GF-D8 (cell line): Measurements from ENCODE around the gene ACOT8.
"Not testable (repeated sequence)": the region's sequence is repeated elsewhere in the genome, so short reads cannot be mapped to it uniquely, and the experiment has no call there.

Experiments used
- DNase-seq: peaks from one replicate; lab custom pipeline; 2025; lab: John Stamatoyannopoulos, UW

Gene ACOT8

DNA sequence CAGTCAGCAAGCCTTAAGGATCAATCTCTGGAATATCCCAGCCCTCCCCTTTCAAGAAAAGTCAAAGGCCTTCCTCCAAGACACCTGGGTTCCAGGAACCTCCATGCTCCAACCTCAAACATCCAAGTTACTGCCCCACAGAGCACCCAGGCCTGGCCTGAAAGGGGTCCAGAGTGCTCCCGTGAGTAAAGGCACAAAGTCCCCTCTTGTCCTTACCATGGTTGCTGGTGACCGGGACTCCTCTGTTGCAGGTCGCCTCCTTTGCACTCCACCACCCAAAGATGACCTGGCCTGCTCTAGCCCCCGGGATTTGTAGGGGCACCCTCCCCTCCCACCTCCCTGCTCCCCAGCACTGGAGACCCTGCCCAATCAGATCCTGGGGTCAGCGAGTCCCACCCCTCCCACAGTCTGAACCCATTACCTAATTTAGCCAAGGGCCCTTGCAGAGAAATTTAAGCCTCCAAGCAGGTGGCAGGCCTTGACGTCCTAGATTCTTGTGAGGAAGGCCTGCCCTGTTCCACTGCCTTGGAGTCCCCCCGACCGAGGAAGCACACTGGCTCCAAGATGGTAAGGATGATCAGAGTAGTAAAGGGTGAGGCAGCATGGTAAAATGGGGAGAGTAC lies 30.1 kb downstream of the ACOT8 start, which contains the start of gene TNNC2:
TSS of gene TNNC2 (minus strand) at position 283 of the 623 bp plus-strand sequence. CDS start at position 219, 64 bp downstream.
- no peak for DNase-seq

DNA sequence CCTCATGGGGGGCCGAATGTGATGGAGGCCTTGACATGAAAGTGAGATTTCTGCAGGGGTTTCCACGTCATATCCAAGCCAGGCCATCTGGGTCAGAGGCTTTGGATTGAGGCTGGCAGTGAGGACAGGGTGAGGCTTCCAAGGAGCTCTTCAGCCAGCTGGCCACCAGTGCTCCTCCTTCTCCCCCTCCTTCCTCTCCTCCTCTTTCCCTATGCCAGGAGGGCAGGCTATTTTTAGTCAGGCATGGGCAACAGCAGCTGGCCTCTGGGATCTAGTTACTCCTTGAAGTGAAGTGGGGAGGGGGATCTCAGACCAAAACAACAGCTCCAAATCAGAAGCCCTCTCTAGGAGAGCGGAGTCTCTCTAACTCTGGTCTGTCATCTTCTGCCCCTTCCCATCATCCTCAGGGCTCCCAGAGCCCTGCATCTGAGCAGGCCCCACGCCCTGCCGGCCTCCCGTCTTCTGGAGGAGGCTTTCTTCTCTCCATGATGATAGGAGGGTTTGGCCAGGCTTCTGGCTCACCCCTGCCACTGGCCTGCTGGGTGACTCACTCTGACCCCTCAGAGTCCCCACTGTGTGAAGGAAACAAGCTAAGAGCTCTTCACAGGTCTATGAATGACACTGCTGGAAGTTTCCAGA lies 30.7 kb downstream of the ACOT8 start:
- DNase-seq, result no peak

DNA sequence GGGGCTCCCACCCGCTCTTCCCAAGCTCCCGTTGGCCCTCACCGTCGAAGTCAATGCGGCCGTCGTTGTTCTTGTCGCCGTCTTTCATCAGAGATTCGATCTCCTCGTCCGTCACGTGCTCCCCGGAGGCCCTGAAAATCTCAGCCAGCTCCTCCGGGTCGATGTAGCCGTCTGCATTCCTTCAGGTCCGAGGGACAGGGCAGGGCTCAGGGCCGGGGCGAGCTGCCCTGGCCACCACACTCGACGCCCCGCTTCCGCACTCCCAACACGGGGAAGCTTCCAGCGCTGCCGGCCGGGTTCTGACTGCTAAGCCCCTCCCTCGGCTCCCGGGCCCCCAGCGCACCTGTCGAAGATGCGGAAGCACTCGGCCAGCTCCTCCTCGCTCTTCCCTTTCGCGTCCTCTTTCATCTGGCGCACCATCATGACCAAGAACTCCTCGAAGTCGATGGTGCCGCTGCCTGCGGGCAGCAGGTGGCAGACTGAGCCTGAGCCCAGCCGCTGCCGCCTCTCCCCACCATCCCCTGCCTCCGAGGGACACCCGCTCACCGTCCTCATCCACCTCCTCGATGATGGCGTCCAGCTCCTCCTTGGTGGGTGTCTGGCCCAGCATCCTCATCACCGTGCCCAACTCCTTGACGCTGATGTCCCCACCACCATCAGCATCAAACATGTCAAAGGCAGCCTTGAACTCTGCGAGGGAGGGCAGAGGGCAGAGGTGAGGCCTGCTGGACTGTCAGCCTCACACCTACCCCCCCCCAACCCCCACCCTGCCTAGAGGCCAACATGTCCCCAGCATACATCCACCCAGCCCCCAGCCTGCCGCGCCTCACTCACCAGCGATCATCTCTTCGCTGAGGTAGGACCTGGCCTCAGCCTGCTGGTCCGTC lies 33.0 kb downstream of the ACOT8 start:
- DNase-seq, result no peak

DNA sequence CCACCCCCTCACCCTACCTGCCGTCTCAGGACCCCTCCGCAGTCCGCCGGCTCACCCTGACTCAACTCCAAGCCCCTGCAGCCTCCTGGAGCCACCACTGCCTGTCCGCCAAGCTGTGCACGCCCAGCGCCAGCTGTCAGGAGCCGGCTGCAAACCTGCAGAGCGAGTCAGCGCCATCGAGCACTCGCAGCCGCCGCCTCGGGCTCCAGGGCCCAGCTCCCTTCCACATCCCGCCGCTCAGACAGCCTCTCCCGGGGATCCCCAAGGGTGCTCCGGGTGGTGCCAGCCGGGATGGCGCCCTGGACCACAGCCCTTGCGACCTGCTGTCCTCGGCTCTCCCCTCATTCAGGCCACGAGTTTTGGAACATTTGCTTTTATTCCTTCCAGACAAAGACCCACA lies 34.3 kb downstream of the ACOT8 start:
- DNase-seq, result no peak

- no peak for DNase-seq
These were observed 35.2 kb downstream of the ACOT8 start for GRCh38 chr20:45821947-45822346.

- DNase-seq, result no peak
These were observed 37.7 kb downstream of the ACOT8 start for GRCh38 chr20:45819466-45819865.

GRCh38 chr20:45818239-45818638 lies 39.0 kb downstream of the ACOT8 start:
- no peak for DNase-seq

DNA sequence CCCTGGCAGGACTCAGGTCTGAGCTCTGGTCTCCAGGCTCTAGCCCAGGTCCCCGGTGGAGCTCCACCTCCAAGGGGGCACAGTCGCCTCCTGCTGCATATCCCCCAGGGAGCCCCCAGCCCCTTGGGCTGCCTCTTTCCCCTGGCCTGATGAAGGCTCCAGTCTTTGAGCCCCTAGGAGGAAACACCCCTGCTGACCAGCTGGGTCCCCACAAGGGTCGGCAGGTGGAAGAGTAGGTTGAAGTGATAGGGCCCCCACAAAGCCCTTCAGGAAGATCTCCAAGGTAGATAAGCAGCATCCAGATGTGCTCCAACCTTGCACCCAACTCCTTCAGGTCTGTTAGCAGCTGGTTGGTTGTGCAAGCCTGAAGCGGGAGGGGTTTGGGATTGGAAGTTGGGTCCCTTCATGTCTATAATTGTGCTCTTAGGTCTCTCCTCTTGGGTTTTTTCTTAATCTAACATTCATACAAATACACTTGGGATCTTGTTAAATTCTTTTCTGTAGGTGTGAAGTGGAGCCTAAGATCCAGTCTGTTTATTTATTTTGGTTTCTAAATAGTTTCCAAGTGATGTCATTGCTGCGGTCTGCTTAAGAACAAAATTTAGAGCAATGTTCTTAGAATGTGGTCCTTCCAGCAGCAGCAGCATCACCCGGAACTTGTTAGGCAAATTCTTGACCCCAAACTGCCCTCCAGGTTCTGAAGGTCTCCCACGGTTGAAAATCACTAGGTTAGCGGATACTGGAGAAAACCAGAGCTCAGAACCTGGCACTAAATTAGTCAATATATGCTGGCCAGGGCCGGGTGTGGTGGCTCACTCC lies 39.6 kb downstream of the ACOT8 start:
- no peak for DNase-seq

DNA sequence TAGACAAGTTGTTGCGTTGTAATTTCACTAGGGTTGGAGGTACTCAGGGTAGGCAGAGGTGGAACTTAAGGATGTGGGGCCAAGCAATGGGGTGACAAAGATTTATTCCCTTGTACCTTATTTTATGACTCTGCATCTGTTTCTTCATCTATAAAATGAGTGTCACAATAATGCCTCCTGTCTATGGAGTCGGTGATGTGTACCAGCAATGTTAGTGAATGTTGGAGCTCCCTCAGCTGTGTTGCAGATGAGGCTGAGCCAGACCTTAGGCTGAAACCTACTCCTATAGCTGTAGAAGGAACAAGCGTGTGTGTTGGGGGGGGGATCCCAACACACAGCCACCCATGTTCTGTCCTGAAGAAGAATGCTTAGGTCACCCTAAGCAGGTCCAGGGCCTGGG lies 40.2 kb downstream of the ACOT8 start:
- no peak for DNase-seq

DNA sequence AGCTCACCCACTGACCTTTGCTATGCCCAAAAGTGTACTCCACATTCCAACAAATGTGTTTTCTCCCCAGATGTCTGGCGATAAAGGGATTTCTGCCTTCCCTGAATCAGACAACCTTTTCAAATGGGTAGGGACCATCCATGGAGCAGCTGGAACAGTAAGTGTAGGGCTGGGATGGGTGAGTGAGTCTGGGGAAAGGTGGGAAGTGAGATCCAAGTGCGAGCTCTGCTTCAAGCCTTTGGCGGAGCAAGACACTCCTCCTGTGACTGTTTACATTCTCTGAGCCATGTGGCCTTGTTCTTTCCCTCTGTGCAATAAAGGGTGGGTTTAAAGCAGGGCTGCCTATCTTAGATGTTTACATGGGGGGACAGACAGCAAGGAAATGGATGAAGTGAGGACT lies 42.9 kb downstream of the ACOT8 start:
- DNase-seq, result no peak

- DNase-seq, result no peak
These were observed 43.7 kb downstream of the ACOT8 start for GRCh38 chr20:45813489-45813888.

DNA sequence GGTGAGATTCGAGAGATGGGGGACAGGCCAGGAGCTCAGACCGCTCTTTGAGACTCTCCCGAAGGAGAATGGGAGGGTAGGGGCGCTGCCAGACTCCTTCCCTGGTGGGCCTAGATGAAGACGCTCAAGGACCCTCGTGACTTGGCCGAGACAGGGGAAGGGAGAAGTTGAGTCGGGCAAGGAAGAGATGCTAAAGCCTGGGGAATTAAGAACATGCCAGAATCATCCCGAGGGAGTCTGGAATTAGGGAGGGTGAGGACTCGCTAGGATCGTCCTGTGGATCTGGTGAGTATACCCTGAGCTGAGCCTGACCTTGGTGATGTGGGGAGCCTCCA lies 44.2 kb downstream of the ACOT8 start:
- no peak for DNase-seq

- peak; percentile 69 for DNase-seq
These were observed 44.8 kb downstream of the ACOT8 start, which contains the start of gene UBE2C for GRCh38 chr20:45812157-45813005. TSS of gene UBE2C (plus strand) at chr20:45812644. CDS start at chr20:45812696, 52 bp downstream.

- DNase-seq, result no peak
These were observed 46.8 kb downstream of the ACOT8 start for GRCh38 chr20:45810191-45810970.

DNA sequence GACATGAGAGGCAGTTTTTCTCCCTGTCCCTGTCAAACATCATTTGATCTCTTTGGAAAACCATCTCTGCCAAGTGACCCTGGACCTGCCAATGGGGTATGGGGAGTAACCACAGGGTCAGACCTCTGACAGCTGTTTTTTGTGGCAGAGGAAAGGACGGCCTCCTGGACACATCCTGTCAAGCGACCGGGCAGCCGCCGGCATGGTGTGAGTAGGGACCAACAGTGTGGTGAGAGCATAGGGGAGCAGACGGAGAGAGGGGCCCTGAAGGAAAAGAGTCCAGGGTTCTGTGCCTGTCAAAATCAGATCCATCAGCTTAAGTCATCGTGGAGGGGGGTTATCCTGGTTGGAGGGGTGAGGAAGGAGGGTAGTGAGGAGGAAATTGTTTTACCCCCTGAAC lies 55.3 kb downstream of the ACOT8 start:
- DNase-seq, result no peak

GRCh38 chr20:45798935-45799642 lies 58.1 kb downstream of the ACOT8 start:
- peak; percentile 15 for DNase-seq

DNA sequence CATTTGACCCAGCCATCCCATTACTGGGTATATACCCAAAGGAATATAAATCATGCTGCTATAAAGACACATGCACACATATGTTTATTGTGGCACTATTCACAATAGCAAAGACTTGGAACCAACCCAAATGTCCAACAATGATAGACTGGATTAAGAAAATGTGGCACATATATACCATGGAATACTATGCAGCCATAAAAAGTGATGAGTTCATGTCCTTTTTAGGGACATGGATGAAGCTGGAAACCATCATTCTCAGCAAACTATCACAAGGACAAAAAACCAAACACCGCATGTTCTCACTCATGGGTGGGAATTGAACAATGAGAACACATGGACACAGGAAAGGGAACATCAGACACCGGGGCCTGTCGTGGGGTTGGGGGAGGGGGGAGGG lies 59.2 kb downstream of the ACOT8 start:
- not testable (repeated sequence) for DNase-seq

GRCh38 chr20:45797510-45797909 lies 59.7 kb downstream of the ACOT8 start:
- DNase-seq, result not testable (repeated sequence)

- no peak for DNase-seq
These were observed 60.7 kb downstream of the ACOT8 start for GRCh38 chr20:45796337-45797065.
